ENCODE data around the gene CSRNP3.

CSRNP3 gene

GRCh38 chr2:165469417-165469816 lies at the start of gene CSRNP3:
TSS of gene CSRNP3 (plus strand) at chr2:165469698. CDS start at chr2:165595066, 125,368 bp downstream.
- H3K4me3 ChIP-seq (ENCODE audit: low read length): peak within 1 kb of the TSS; percentile 29
- H3K27me3 ChIP-seq (ENCODE audit: control insufficient read depth, insufficient read depth, low read length): no peaks in the 10 kb centered on the region
- H3K36me3 ChIP-seq (ENCODE audit: control insufficient read depth, insufficient read depth, low read length): no peaks in the 10 kb centered on the region
- no peak within 1 kb of the TSS for H3K27ac ChIP-seq (ENCODE audit: low read depth, low read length)
- no peak within 1 kb of the TSS for H3K9ac ChIP-seq (ENCODE audit: low read length)
- no peaks in the 10 kb centered on the region for H3K4me1 ChIP-seq (ENCODE audit: control insufficient read depth, insufficient read depth, low read length)

GRCh38 chr2:165420231-165420630 lies 49.3 kb upstream of the CSRNP3 start:
- no peaks in the 10 kb centered on the region for H3K4me1 ChIP-seq (ENCODE audit: control insufficient read depth, insufficient read depth, low read length)
- H3K27ac ChIP-seq (ENCODE audit: low read depth, low read length): no peak overlapping the region
- H3K36me3 ChIP-seq (ENCODE audit: control insufficient read depth, insufficient read depth, low read length): no peaks in the 10 kb centered on the region
- H3K9ac ChIP-seq (ENCODE audit: low read length): no peak overlapping the region
- no peaks in the 10 kb centered on the region for H3K27me3 ChIP-seq (ENCODE audit: control insufficient read depth, insufficient read depth, low read length)
- H3K4me3 ChIP-seq (ENCODE audit: low read length): no peak overlapping the region

GRCh38 chr2:165423081-165423480 lies 46.4 kb upstream of the CSRNP3 start:
- no peak overlapping the region for H3K4me3 ChIP-seq (ENCODE audit: low read length)
- H3K27ac ChIP-seq (ENCODE audit: low read depth, low read length): no peak overlapping the region
- H3K36me3 ChIP-seq (ENCODE audit: control insufficient read depth, insufficient read depth, low read length): no peaks in the 10 kb centered on the region
- no peaks in the 10 kb centered on the region for H3K4me1 ChIP-seq (ENCODE audit: control insufficient read depth, insufficient read depth, low read length)
- no peaks in the 10 kb centered on the region for H3K27me3 ChIP-seq (ENCODE audit: control insufficient read depth, insufficient read depth, low read length)
- H3K9ac ChIP-seq (ENCODE audit: low read length): no peak overlapping the region

- H3K4me3 ChIP-seq (ENCODE audit: low read length): no peak overlapping the region
- no peak overlapping the region for H3K9ac ChIP-seq (ENCODE audit: low read length)
- no peaks in the 10 kb centered on the region for H3K4me1 ChIP-seq (ENCODE audit: control insufficient read depth, insufficient read depth, low read length)
- H3K27me3 ChIP-seq (ENCODE audit: control insufficient read depth, insufficient read depth, low read length): no peaks in the 10 kb centered on the region
- no peaks in the 10 kb centered on the region for H3K36me3 ChIP-seq (ENCODE audit: control insufficient read depth, insufficient read depth, low read length)
- no peak overlapping the region for H3K27ac ChIP-seq (ENCODE audit: low read depth, low read length)
Observed at GRCh38 chr2:165425556-165425955, 43.9 kb upstream of the CSRNP3 start.

- no peaks in the 10 kb centered on the region for H3K36me3 ChIP-seq (ENCODE audit: control insufficient read depth, insufficient read depth, low read length)
- H3K9ac ChIP-seq (ENCODE audit: low read length): no peak overlapping the region
- H3K4me3 ChIP-seq (ENCODE audit: low read length): no peak overlapping the region
- no peaks in the 10 kb centered on the region for H3K4me1 ChIP-seq (ENCODE audit: control insufficient read depth, insufficient read depth, low read length)
- H3K27ac ChIP-seq (ENCODE audit: low read depth, low read length): no peak overlapping the region
- H3K27me3 ChIP-seq (ENCODE audit: control insufficient read depth, insufficient read depth, low read length): no peaks in the 10 kb centered on the region
Observed at GRCh38 chr2:165427686-165428085, 41.8 kb upstream of the CSRNP3 start.

GRCh38 chr2:165428926-165429325 lies 40.6 kb upstream of the CSRNP3 start:
- H3K9ac ChIP-seq (ENCODE audit: low read length): no peak overlapping the region
- no peak overlapping the region for H3K27ac ChIP-seq (ENCODE audit: low read depth, low read length)
- H3K4me3 ChIP-seq (ENCODE audit: low read length): no peak overlapping the region
- no peaks in the 10 kb centered on the region for H3K27me3 ChIP-seq (ENCODE audit: control insufficient read depth, insufficient read depth, low read length)
- no peaks in the 10 kb centered on the region for H3K36me3 ChIP-seq (ENCODE audit: control insufficient read depth, insufficient read depth, low read length)
- no peaks in the 10 kb centered on the region for H3K4me1 ChIP-seq (ENCODE audit: control insufficient read depth, insufficient read depth, low read length)

GRCh38 chr2:165431014-165431413 lies 38.5 kb upstream of the CSRNP3 start:
- Histone ChIP-seq H3K4me3 (ENCODE audit: low read length) (no peak overlapping the region), H3K4me1 (ENCODE audit: control insufficient read depth, insufficient read depth, low read length) (no peaks in the 10 kb centered on the region), H3K27me3 (ENCODE audit: control insufficient read depth, insufficient read depth, low read length) (no peaks in the 10 kb centered on the region), H3K36me3 (ENCODE audit: control insufficient read depth, insufficient read depth, low read length) (no peaks in the 10 kb centered on the region), H3K27ac (ENCODE audit: low read depth, low read length) (no peak overlapping the region), H3K9ac (ENCODE audit: low read length) (no peak overlapping the region)

- Histone ChIP-seq H3K36me3 (ENCODE audit: control insufficient read depth, insufficient read depth, low read length) (no peaks in the 10 kb centered on the region), H3K27me3 (ENCODE audit: control insufficient read depth, insufficient read depth, low read length) (no peaks in the 10 kb centered on the region), H3K27ac (ENCODE audit: low read depth, low read length) (no peak overlapping the region), H3K9ac (ENCODE audit: low read length) (no peak overlapping the region), H3K4me3 (ENCODE audit: low read length) (no peak overlapping the region), H3K4me1 (ENCODE audit: control insufficient read depth, insufficient read depth, low read length) (no peaks in the 10 kb centered on the region)
Observed at GRCh38 chr2:165432234-165432966, 37.1 kb upstream of the CSRNP3 start.

GRCh38 chr2:165434865-165435496 lies 34.5 kb upstream of the CSRNP3 start:
- H3K27ac ChIP-seq (ENCODE audit: low read depth, low read length): no peak overlapping the region
- H3K27me3 ChIP-seq (ENCODE audit: control insufficient read depth, insufficient read depth, low read length): no peaks in the 10 kb centered on the region
- no peak overlapping the region for H3K4me3 ChIP-seq (ENCODE audit: low read length)
- H3K4me1 ChIP-seq (ENCODE audit: control insufficient read depth, insufficient read depth, low read length): no peaks in the 10 kb centered on the region
- no peaks in the 10 kb centered on the region for H3K36me3 ChIP-seq (ENCODE audit: control insufficient read depth, insufficient read depth, low read length)
- no peak overlapping the region for H3K9ac ChIP-seq (ENCODE audit: low read length)

GRCh38 chr2:165435611-165436010 lies 33.9 kb upstream of the CSRNP3 start:
- no peaks in the 10 kb centered on the region for H3K27me3 ChIP-seq (ENCODE audit: control insufficient read depth, insufficient read depth, low read length)
- H3K36me3 ChIP-seq (ENCODE audit: control insufficient read depth, insufficient read depth, low read length): no peaks in the 10 kb centered on the region
- H3K9ac ChIP-seq (ENCODE audit: low read length): no peak overlapping the region
- H3K27ac ChIP-seq (ENCODE audit: low read depth, low read length): no peak overlapping the region
- H3K4me1 ChIP-seq (ENCODE audit: control insufficient read depth, insufficient read depth, low read length): no peaks in the 10 kb centered on the region
- no peak overlapping the region for H3K4me3 ChIP-seq (ENCODE audit: low read length)

GRCh38 chr2:165436559-165436958 lies 32.9 kb upstream of the CSRNP3 start:
- Histone ChIP-seq H3K27ac (ENCODE audit: low read depth, low read length) (no peak overlapping the region), H3K9ac (ENCODE audit: low read length) (no peak overlapping the region), H3K36me3 (ENCODE audit: control insufficient read depth, insufficient read depth, low read length) (no peaks in the 10 kb centered on the region), H3K4me1 (ENCODE audit: control insufficient read depth, insufficient read depth, low read length) (no peaks in the 10 kb centered on the region), H3K4me3 (ENCODE audit: low read length) (no peak overlapping the region), H3K27me3 (ENCODE audit: control insufficient read depth, insufficient read depth, low read length) (no peaks in the 10 kb centered on the region)

GRCh38 chr2:165440367-165440766 lies 29.1 kb upstream of the CSRNP3 start:
- Histone ChIP-seq H3K4me1 (ENCODE audit: control insufficient read depth, insufficient read depth, low read length) (no peaks in the 10 kb centered on the region), H3K9ac (ENCODE audit: low read length) (no peak overlapping the region), H3K27me3 (ENCODE audit: control insufficient read depth, insufficient read depth, low read length) (no peaks in the 10 kb centered on the region), H3K4me3 (ENCODE audit: low read length) (no peak overlapping the region), H3K27ac (ENCODE audit: low read depth, low read length) (no peak overlapping the region), H3K36me3 (ENCODE audit: control insufficient read depth, insufficient read depth, low read length) (no peaks in the 10 kb centered on the region)

GRCh38 chr2:165443511-165443910 lies 26.0 kb upstream of the CSRNP3 start:
- Histone ChIP-seq H3K4me1 (ENCODE audit: control insufficient read depth, insufficient read depth, low read length) (no peaks in the 10 kb centered on the region), H3K36me3 (ENCODE audit: control insufficient read depth, insufficient read depth, low read length) (no peaks in the 10 kb centered on the region), H3K27me3 (ENCODE audit: control insufficient read depth, insufficient read depth, low read length) (no peaks in the 10 kb centered on the region), H3K27ac (ENCODE audit: low read depth, low read length) (no peak overlapping the region), H3K9ac (ENCODE audit: low read length) (no peak overlapping the region), H3K4me3 (ENCODE audit: low read length) (no peak overlapping the region)
